Activated naive CD8-positive, alpha-beta T cell treated with anti-CD3 and anti-CD28 coated beads, Interleukin-2, amount 50 U/mL, for 16 hours (primary cell): ENCODE data around the gene MTNR1B.

Experiments used
- DNase-seq: peaks from one replicate; pipeline ENCODE4 v3.0.0-alpha.2; 2020; ENCODE audit warnings: low read depth, low spot score

MTNR1B gene

GRCh38 chr11:92978271-92979111 lies 9.0 kb downstream of the MTNR1B start:
- DNase-seq: no peak

GRCh38 chr11:92979176-92979575 lies 9.7 kb downstream of the MTNR1B start:
- no peak for DNase-seq

- no peak for DNase-seq
Measured at GRCh38 chr11:92980312-92980711, 10.9 kb downstream of the MTNR1B start.

- no peak for DNase-seq
Measured at GRCh38 chr11:92981508-92982043, 12.1 kb downstream of the MTNR1B start.

- DNase-seq: no peak
Measured at GRCh38 chr11:92986585-92986984, 17.1 kb downstream of the MTNR1B start.

GRCh38 chr11:92993004-92993403 lies 23.6 kb downstream of the MTNR1B start:
- DNase-seq: no peak

- DNase-seq: no peak
Measured at GRCh38 chr11:93000511-93001476, 31.3 kb downstream of the MTNR1B start.

GRCh38 chr11:93001806-93002205 lies 32.4 kb downstream of the MTNR1B start:
- no peak for DNase-seq

GRCh38 chr11:93002380-93002779 lies 32.9 kb downstream of the MTNR1B start:
- no peak for DNase-seq

GRCh38 chr11:93005239-93005638 lies 35.8 kb downstream of the MTNR1B start:
- DNase-seq: no peak

- DNase-seq: no peak
Measured at GRCh38 chr11:93013646-93014045, 44.2 kb downstream of the MTNR1B start.

- no peak for DNase-seq
Measured at GRCh38 chr11:93016595-93016994, 47.1 kb downstream of the MTNR1B start.

GRCh38 chr11:93017821-93018690 lies 48.6 kb downstream of the MTNR1B start:
- DNase-seq: no peak

- DNase-seq: no peak
Measured at GRCh38 chr11:93020248-93021046, 51.0 kb downstream of the MTNR1B start.

- no peak for DNase-seq
Measured at GRCh38 chr11:93024369-93024768, 54.9 kb downstream of the MTNR1B start.

- no peak for DNase-seq
Measured at GRCh38 chr11:93025558-93026255, 56.3 kb downstream of the MTNR1B start.

GRCh38 chr11:93028960-93029522 lies 59.6 kb downstream of the MTNR1B start:
- DNase-seq: no peak

GRCh38 chr11:93031386-93031785 lies 61.9 kb downstream of the MTNR1B start:
- DNase-seq: no peak
